GM19397 (cell line): ENCODE data around the gene KCMF1.

ENCODE experiments used
- ATAC-seq: cut with Tn5 transposase; IDR thresholded peaks from one replicate; pipeline ENCODE4 v1.9.1; 2021; ENCODE audit warnings: mild to moderate bottlenecking, moderate library complexity; ENCODE audit not compliant: unreplicated experiment

KCMF1 gene

GRCh38 chr2:85077859-85078419 is 107.0 kb downstream of the KCMF1 start:
- no peak for ATAC-seq

GRCh38 chr2:85078536-85078935 is 107.6 kb downstream of the KCMF1 start:
- ATAC-seq = no peak

GRCh38 chr2:85083092-85083491 is 112.1 kb downstream of the KCMF1 start:
- no peak for ATAC-seq

- no peak for ATAC-seq
These were observed 114.6 kb downstream of the KCMF1 start for GRCh38 chr2:85085563-85085962.

- ATAC-seq = no peak
These were observed 116.6 kb downstream of the KCMF1 start for GRCh38 chr2:85087541-85087940.

- ATAC-seq = no peak
These were observed 118.0 kb downstream of the KCMF1 start for GRCh38 chr2:85088921-85089320.

- ATAC-seq = no peak
These were observed 118.6 kb downstream of the KCMF1 start for GRCh38 chr2:85089585-85089984.

- no peak for ATAC-seq
These were observed 120.9 kb downstream of the KCMF1 start for GRCh38 chr2:85091838-85092237.

- no peak for ATAC-seq
These were observed 124.1 kb downstream of the KCMF1 start for GRCh38 chr2:85095094-85095493.

- ATAC-seq = no peak
These were observed 125.7 kb downstream of the KCMF1 start for GRCh38 chr2:85096616-85097015.

- no peak for ATAC-seq
These were observed 133.3 kb downstream of the KCMF1 start for GRCh38 chr2:85104228-85104627.

- ATAC-seq = no peak
These were observed 135.7 kb downstream of the KCMF1 start for GRCh38 chr2:85106489-85107180.
